Measurements from ENCODE around the gene WDR11.

WDR11 gene

DNA sequence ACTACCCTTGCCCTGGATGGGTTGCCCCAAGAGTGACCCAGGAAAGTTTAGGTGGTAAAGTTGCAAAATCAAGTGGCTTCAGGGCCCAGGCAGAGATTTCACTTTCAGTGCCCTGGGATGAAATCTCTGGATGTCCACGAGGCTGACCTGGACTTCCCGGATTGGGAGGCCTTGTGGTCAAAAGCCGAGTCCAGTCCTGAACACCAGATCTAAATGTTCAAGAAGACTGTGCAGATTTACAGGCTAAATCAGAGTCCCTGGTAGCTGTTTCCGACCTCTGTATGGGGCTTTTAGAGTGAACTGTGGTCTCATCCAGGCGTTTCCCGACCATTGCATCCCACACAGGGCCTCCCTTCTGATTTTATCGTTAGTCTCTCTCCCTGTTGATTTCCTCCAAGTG is 95.3 kb downstream of the WDR11 start:
- DNase-seq: no peak

DNA sequence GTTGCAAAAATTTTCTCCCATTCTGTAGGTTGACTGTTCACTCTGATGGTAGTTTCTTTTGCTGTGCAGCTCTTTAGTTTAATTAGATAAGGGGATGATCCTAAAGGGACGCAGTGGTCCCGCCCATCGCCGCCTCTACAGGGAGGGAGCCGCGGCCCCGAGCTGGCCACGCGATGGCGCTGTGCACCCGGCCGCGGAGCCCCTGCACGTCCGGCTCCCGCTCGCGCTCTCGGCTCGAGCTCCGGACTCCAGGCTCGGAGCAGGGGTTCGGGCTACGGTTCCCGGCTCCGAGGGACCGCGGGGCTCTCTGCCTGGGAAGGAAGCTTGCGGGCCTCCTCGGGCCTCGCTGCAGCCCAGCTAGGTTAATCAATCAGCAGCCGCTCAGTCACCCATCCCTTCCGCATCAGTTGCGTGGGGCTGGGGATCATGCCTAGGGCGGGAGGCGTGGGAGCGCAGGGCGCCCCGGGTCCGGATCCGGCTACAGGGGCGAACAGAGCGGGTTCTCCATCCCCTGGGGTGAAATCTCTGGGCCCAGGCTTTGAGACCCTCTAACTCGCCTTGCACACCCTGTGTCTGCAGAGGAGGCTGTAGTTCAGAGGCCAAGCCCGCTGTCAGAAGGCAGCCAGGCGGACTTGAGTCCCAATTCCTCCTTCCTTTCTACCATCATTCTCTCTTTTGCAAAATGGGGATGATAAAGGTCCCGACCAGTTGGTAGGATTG is 97.9 kb downstream of the WDR11 start:
- peak; percentile 86 for DNase-seq

DNA sequence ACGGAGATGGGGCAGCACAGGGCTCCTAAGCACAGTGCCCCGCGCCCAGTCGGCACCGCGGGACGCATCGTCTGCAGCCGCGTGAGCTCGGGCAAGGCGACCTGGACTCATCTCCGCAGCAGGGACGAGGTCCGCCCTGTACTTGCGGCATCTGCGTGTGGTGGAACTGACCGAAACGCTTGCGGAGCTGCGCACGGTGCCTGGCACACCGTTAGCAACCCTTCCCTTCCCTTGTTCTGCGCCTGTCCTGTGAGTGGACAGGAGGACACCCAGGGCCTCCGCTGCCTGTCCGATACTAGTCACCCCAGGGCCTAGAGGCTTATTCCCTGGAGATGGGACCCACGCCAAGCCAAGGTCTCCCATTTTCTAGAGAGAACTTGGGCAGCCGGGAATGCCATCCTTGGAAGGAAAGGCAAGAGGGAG is 98.5 kb downstream of the WDR11 start:
- DNase-seq: no peak

DNA sequence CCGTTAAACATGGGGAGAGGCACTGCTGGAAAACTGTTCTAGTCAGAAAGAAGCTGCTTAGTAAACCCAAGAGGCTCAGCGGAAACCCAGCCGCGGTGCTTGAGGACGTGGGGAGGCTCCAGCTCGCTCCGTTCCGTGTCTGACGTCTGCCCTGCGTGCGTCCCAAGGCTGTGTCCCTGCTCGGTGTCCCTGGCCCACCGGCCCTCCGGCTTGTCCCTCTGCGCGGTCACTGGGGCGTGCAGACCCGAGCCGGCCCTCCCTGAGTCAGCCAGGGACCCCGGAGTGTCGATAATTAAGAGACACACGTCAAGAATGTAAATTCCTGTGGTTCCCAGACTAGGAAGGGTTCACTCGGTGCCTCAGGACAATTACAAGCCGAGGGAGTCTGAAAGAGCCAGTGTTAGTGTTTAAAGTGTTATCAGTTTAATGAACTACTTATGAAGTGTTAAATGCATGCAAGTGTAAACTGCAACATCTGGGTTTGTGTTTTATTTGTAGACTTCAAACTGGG is 98.9 kb downstream of the WDR11 start:
- DNase-seq: no peak

DNA sequence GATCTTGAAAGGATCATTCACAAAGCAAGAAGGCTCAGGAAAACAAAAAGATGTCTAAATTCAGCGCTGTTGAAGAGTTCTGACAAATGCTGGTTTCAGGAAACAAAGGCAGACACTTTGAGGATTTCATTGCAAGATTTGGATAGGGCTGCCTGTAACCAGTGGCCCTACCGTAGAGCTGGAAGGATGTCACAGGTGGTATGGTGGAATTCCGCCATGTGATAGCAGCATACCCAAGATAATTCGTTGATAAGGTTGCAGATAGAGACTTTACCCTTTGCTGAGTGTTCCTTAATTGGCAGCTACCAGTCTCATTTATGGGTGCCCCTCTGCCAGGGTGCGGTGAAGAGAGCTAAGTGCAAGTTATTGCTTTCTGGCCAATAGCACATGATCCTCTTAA is 100.1 kb downstream of the WDR11 start:
- DNase-seq: no peak

DNA sequence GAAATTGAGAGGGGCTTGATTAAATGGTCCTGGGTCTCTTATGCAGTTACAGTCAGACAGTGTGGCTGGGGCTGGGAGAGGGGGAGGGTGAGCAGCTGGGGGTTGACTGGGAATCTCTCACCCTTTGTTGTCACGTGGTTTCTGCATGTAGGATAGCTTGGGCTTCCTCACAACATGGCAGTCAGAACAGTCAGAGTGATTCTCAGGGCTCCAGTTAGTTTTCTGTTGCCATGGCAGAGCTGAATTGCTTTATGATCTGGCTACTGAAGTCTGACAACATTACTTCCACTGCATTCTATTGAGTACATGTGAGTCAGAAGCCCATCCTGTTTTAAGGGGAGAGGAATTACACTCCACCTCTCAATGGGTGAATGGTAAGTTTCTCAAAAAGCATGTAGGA is 102.7 kb downstream of the WDR11 start:
- DNase-seq: no peak

Data from left hindlimb (tissue), 1 donor.